Measurements from ENCODE around the gene SERTAD3.
A peak's percentile ranks its signal among the peaks of the same experiment; 100 is the strongest.
"Not testable (repeated sequence)": the region's sequence is repeated elsewhere in the genome, so short reads cannot be mapped to it uniquely, and the experiment has no call there.

SERTAD3 gene

GRCh38 chr19:40419066-40419612 is 25.0 kb downstream of the SERTAD3 start:
- DNase-seq (ENCODE audit: low spot score in 2 of 2) (no peak), ATAC-seq (replicated peaks; ENCODE audit: extremely low read depth, poor library complexity, severe bottlenecking) (no peak)
- Mint-ChIP-seq H3K36me3 (ENCODE audit: insufficient read depth) (peaks cover 10% of the 10 kb centered on the region), H3K27ac (ENCODE audit: low read depth) (no peak overlapping the region), H3K27me3 (no peaks in the 10 kb centered on the region), H3K4me3 (peak overlapping the region; percentile 79), H3K9me3 (no peaks in the 10 kb centered on the region), H3K4me1 (peaks cover 16% of the 10 kb centered on the region)

- DNase-seq (ENCODE audit: low spot score in 2 of 2), result no peak
- peaks cover 10% of the 10 kb centered on the region for H3K36me3 Mint-ChIP-seq (ENCODE audit: insufficient read depth)
- ATAC-seq (replicated peaks; ENCODE audit: extremely low read depth, poor library complexity, severe bottlenecking), result no peak
- H3K27ac Mint-ChIP-seq (ENCODE audit: low read depth), result peak overlapping the region; percentile 58
- H3K4me3 Mint-ChIP-seq, result no peak overlapping the region
- no peaks in the 10 kb centered on the region for H3K9me3 Mint-ChIP-seq
- no peaks in the 10 kb centered on the region for H3K27me3 Mint-ChIP-seq
- peaks cover 20% of the 10 kb centered on the region for H3K4me1 Mint-ChIP-seq
Observed at GRCh38 chr19:40418040-40418439, 26.1 kb downstream of the SERTAD3 start.

GRCh38 chr19:40417643-40417981 is 26.5 kb downstream of the SERTAD3 start:
- Mint-ChIP-seq H3K4me3 (no peak overlapping the region), H3K4me1 (peaks cover 20% of the 10 kb centered on the region), H3K27ac (ENCODE audit: low read depth) (peak overlapping the region; percentile 58), H3K9me3 (no peaks in the 10 kb centered on the region), H3K36me3 (ENCODE audit: insufficient read depth) (peaks cover 10% of the 10 kb centered on the region), H3K27me3 (no peaks in the 10 kb centered on the region)
- no peak for DNase-seq (ENCODE audit: low spot score in 2 of 2)
- no peak for ATAC-seq (replicated peaks; ENCODE audit: extremely low read depth, poor library complexity, severe bottlenecking)

- DNase-seq (ENCODE audit: low spot score in 2 of 2) (no peak), ATAC-seq (replicated peaks; ENCODE audit: extremely low read depth, poor library complexity, severe bottlenecking) (no peak)
- peak overlapping the region; percentile 33 for H3K27ac Mint-ChIP-seq (ENCODE audit: low read depth)
- no peaks in the 10 kb centered on the region for H3K27me3 Mint-ChIP-seq
- no peak overlapping the region for H3K4me3 Mint-ChIP-seq
- H3K4me1 Mint-ChIP-seq, result peaks cover 20% of the 10 kb centered on the region
- no peaks in the 10 kb centered on the region for H3K9me3 Mint-ChIP-seq
- peaks cover 8% of the 10 kb centered on the region for H3K36me3 Mint-ChIP-seq (ENCODE audit: insufficient read depth)
Observed at GRCh38 chr19:40416918-40417642, 27.1 kb downstream of the SERTAD3 start.

- ATAC-seq (replicated peaks; ENCODE audit: extremely low read depth, poor library complexity, severe bottlenecking) (no peak), DNase-seq (ENCODE audit: low spot score in 2 of 2) (no peak)
- Mint-ChIP-seq H3K4me3 (no peak overlapping the region), H3K27me3 (no peaks in the 10 kb centered on the region), H3K4me1 (peaks cover 20% of the 10 kb centered on the region), H3K36me3 (ENCODE audit: insufficient read depth) (peaks cover 7% of the 10 kb centered on the region), H3K9me3 (no peaks in the 10 kb centered on the region), H3K27ac (ENCODE audit: low read depth) (peak overlapping the region; percentile 32)
Observed at GRCh38 chr19:40415768-40416167, 28.4 kb downstream of the SERTAD3 start.

GRCh38 chr19:40414542-40415535 is 29.3 kb downstream of the SERTAD3 start:
- DNase-seq (ENCODE audit: low spot score in 2 of 2) (no peak), ATAC-seq (replicated peaks; ENCODE audit: extremely low read depth, poor library complexity, severe bottlenecking) (no peak)
- peak overlapping the region; percentile 32 for H3K27ac Mint-ChIP-seq (ENCODE audit: low read depth)
- peaks cover 16% of the 10 kb centered on the region for H3K4me1 Mint-ChIP-seq
- no peaks in the 10 kb centered on the region for H3K9me3 Mint-ChIP-seq
- no peak overlapping the region for H3K4me3 Mint-ChIP-seq
- H3K27me3 Mint-ChIP-seq, result no peaks in the 10 kb centered on the region
- peaks cover 4% of the 10 kb centered on the region for H3K36me3 Mint-ChIP-seq (ENCODE audit: insufficient read depth)

GRCh38 chr19:40413291-40413845 is 30.8 kb downstream of the SERTAD3 start, which contains the start of gene PRX:
Gene PRX (minus strand): TSS chr19:40413378. CDS start chr19:40407932, 5,446 bp downstream.
- no peak for DNase-seq (ENCODE audit: low spot score in 2 of 2)
- H3K27me3 Mint-ChIP-seq, result no peaks in the 10 kb centered on the region
- no peak within 1 kb of the TSS for H3K4me3 Mint-ChIP-seq
- peaks cover 16% of the 10 kb centered on the region for H3K4me1 Mint-ChIP-seq
- no peak within 1 kb of the TSS for H3K27ac Mint-ChIP-seq (ENCODE audit: low read depth)
- ATAC-seq (replicated peaks; ENCODE audit: extremely low read depth, poor library complexity, severe bottlenecking), result no peak
- no peaks in the 10 kb centered on the region for H3K36me3 Mint-ChIP-seq (ENCODE audit: insufficient read depth)
- H3K9me3 Mint-ChIP-seq, result no peaks in the 10 kb centered on the region

- no peak overlapping the region for H3K4me3 Mint-ChIP-seq
- H3K27ac Mint-ChIP-seq (ENCODE audit: low read depth), result no peak overlapping the region
- ATAC-seq (replicated peaks; ENCODE audit: extremely low read depth, poor library complexity, severe bottlenecking), result no peak
- no peaks in the 10 kb centered on the region for H3K36me3 Mint-ChIP-seq (ENCODE audit: insufficient read depth)
- DNase-seq (ENCODE audit: low spot score in 2 of 2), result no peak
- H3K4me1 Mint-ChIP-seq, result peaks cover 19% of the 10 kb centered on the region
- H3K9me3 Mint-ChIP-seq, result no peaks in the 10 kb centered on the region
- H3K27me3 Mint-ChIP-seq, result no peaks in the 10 kb centered on the region
Observed at GRCh38 chr19:40412866-40413265, 31.3 kb downstream of the SERTAD3 start.

GRCh38 chr19:40411958-40412499 is 32.1 kb downstream of the SERTAD3 start:
- no peak overlapping the region for H3K4me3 Mint-ChIP-seq
- no peak for ATAC-seq (replicated peaks; ENCODE audit: extremely low read depth, poor library complexity, severe bottlenecking)
- no peak for DNase-seq (ENCODE audit: low spot score in 2 of 2)

GRCh38 chr19:40411125-40411842 is 32.9 kb downstream of the SERTAD3 start:
- peaks cover 13% of the 10 kb centered on the region for H3K4me1 Mint-ChIP-seq
- ATAC-seq (replicated peaks; ENCODE audit: extremely low read depth, poor library complexity, severe bottlenecking), result no peak
- no peaks in the 10 kb centered on the region for H3K9me3 Mint-ChIP-seq
- H3K27ac Mint-ChIP-seq (ENCODE audit: low read depth), result no peak overlapping the region
- H3K36me3 Mint-ChIP-seq (ENCODE audit: insufficient read depth), result peaks cover 1% of the 10 kb centered on the region
- no peak for DNase-seq (ENCODE audit: low spot score in 2 of 2)
- H3K27me3 Mint-ChIP-seq, result no peaks in the 10 kb centered on the region
- H3K4me3 Mint-ChIP-seq, result no peak overlapping the region

More at GRCh38 chr19:40411958-40412499, 32.1 kb downstream of the SERTAD3 start:
- Mint-ChIP-seq H3K36me3 (ENCODE audit: insufficient read depth) (peaks cover 1% of the 10 kb centered on the region), H3K27ac (ENCODE audit: low read depth) (no peak overlapping the region), H3K9me3 (no peaks in the 10 kb centered on the region), H3K27me3 (no peaks in the 10 kb centered on the region), H3K4me1 (peaks cover 17% of the 10 kb centered on the region)

GRCh38 chr19:40410030-40410389 is 34.1 kb downstream of the SERTAD3 start:
- ATAC-seq (replicated peaks; ENCODE audit: extremely low read depth, poor library complexity, severe bottlenecking) (no peak), DNase-seq (ENCODE audit: low spot score in 2 of 2) (no peak)
- Mint-ChIP-seq H3K4me1 (peaks cover 13% of the 10 kb centered on the region), H3K9me3 (no peaks in the 10 kb centered on the region), H3K27ac (ENCODE audit: low read depth) (no peak overlapping the region), H3K27me3 (no peaks in the 10 kb centered on the region), H3K4me3 (no peak overlapping the region), H3K36me3 (ENCODE audit: insufficient read depth) (peaks cover 1% of the 10 kb centered on the region)

GRCh38 chr19:40408598-40408925 is 35.6 kb downstream of the SERTAD3 start:
- H3K4me1 Mint-ChIP-seq, result peaks cover 21% of the 10 kb centered on the region
- DNase-seq (ENCODE audit: low spot score in 2 of 2); ATAC-seq (replicated peaks; ENCODE audit: extremely low read depth, poor library complexity, severe bottlenecking); H3K4me3 Mint-ChIP-seq; H3K27ac Mint-ChIP-seq (ENCODE audit: low read depth); H3K36me3 Mint-ChIP-seq (ENCODE audit: insufficient read depth); H3K27me3 Mint-ChIP-seq; H3K9me3 Mint-ChIP-seq: not testable (repeated sequence)
